Tongue (tissue), 2 donors: ENCODE results near the gene KRT33B. TPM values are rescaled to one million over a fixed set of nuclear protein-coding genes. Genes with fewer than 3 reads are reported as not detected.
A peak's percentile ranks its signal among the peaks of the same experiment; 100 is the strongest.
"Not testable (repeated sequence)": the region's sequence is repeated elsewhere in the genome, so short reads cannot be mapped to it uniquely, and the experiment has no call there.

Source experiments
- DNase-seq: peaks from one replicate; pipeline ENCODE4 v3.0.0-alpha.2; 2015
- total RNA-seq: library from RNA; depleted of rRNA; stranded (reverse); fragments of >200 nt; gene quantifications from one replicate; pipeline ENCODE4 v1.2.3, GENCODE V29; 2014

Gene KRT33B
- 0.21 TPM for total RNA-seq

DNA sequence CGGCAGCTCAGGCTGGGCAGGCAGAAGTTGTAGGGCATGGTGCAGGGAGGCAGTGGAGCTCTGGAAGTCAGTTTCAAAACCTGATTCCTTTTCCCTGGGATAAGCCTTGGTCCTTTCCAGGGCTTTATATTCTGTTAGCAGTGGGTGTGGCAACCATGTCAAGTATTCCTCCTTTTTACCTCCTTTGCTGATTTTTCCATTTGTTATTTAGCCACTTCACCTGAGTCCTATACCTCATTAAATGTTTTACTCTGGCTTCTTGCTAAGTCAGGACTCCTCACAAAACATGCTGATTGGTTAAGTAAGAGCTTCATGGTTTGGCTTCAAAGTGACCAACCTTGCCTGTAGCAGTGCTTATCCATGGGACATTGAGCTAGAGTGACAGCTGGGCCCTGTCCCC is at the start of gene KRT33B:
Gene KRT33B (minus strand): TSS at position 101 of the 400 bp plus-strand sequence. CDS start 63 bp downstream, at position 38.
- no peak for DNase-seq

DNA sequence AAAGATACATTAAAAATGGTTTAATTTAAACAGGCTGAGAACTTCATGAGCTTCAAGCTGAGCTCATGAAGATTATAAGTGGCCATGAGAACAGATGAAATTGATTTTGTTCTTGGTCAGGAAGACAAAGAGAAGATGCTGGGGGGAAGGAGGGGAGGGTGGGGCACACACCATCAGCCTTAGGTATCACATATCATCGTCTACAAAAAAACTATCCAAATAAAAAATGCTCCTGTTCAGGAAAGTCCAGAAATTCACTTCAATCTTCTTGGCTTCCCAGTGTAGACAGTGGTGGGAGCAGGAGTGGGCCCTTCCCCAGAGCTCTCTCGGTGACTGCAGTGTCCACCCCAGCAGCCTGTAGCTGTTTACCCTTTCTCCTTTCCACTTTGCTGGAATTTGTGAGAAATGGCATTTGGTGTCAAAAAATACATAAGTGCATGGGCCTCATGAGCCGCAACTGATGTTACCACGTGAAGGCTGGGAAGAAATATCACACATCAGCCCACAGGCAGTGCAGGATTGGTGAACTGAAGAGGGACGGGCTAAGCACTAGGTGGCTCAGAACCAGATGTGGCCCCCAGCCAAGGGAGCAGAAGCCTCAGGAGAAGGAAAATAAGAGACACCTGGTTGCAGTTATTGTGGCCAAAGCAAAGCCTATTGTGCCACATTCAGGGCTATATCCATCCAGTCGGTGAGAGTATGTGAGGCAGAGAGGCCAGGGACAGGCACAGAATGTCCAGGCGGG is 48.7 kb upstream of the KRT33B start:
- DNase-seq = no peak

DNA sequence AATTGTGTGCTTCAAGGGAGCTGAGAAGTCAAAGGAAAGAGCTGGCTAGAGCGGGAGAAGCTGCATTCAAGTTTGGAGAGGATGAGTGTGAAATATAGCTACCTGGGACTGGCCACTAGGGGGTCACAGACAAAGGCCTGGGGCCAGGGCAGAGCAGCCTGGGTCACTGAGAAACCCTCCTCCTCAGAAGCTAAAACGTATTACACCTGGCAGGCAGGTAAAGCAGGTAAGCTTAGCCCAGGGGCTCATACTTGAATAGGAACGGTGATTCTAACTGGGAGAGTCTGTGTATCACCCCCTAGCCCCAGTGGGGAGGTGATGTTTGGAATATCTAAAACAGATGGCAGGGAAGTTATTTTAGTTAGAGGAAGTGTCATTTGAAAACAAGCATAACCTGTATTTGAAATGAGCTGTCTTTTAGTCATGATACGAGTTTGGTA is 48.0 kb upstream of the KRT33B start:
- DNase-seq = peak; percentile 34

DNA sequence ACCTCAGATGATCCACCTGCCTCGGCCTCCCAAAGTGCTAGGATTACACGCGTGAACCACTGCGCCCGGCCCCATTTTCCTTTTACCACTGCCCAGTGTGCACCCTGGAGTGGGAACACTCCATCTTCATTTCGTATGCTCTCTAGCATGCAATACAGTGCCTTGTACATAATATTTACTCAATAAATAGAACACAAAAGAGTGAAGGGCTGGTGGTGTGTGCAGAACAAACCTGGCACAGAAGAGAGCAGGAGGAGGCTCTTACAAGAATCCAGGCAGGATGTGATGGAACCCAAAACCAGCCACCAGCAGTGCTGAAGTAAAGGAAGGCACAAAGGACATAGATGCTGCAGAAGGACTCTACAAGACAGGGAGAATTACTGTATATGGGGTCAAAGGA is 47.5 kb upstream of the KRT33B start:
- DNase-seq = no peak

DNA sequence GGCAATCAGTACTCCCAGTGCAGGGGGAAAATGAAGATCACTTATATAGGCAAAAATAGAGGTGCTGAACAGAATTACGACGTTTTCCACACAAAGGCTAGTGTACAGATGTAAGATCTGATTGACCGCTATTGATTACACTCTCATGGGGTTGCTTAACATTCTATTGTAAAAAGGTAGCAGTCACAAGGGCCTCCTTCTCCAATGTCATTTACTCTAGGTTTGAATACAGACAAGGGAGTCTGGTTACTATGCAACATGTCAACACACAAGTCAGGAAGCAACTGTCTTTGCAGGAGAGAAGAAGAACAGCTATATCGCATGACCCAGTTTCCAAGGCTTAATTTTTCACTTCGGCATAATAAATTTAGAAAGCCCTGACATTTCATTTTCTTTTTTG is 46.9 kb upstream of the KRT33B start:
- DNase-seq = peak; percentile 52

DNA sequence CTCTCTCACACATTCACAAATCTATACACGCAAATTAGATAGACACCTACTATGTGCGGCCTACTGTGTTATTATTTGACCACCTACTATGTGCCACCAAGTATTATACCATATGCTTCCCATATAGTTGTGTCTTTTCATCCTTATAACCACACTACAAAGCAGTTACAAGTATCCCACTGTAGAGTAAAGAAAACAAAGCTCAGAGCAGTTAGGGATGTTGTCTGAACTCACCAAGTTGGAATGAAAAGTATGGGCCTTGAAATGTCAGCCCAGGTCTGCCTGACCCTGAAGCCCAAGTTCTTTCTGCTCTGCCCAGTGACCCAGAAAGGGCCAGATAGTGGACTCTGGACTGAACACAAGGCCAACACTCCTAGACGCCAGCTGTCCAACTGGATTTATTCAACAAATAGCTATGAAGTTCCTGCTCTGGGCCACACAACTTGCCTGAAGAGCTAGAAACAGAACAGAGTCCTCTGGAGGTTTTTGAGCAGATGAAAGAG is 46.3 kb upstream of the KRT33B start:
- no peak for DNase-seq

DNA sequence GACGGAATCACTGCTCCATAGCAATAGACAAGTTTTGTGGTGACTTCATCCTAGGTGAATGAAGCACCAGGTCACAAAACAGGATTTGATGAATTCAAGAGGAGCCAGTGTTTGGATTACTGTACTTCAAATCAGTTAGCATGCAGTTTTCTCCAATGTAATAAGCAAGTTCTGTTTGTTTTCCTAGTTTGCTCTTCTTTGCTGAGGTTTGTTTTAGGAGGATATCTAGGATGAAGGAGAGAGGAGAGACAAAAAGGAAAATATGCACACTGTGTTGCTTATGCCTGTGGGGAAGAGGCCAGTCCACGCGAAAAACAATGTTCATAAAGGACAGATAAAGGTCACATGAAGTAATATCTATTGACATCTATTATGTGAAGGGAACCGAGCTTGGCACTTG is 45.8 kb upstream of the KRT33B start:
- no peak for DNase-seq

DNA sequence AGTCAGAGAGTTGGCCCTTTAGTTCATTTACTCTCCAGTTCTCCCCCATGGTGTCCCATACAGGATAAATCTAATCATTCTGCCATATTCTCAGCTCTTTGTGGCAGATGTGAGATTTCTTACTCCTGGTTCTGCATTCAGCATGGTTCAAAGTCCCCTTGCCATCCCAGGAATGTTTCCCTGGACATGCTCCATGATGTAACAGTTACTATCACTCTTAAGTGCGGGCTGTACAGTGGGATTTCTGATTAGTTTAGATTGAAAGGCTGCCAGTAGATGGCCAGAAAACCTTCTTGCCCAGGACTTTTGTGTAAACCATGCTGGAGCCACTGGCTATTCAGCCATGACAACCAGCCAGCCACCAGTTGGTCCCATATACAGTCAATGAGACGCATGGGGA is 44.4 kb upstream of the KRT33B start:
- DNase-seq = no peak

DNA sequence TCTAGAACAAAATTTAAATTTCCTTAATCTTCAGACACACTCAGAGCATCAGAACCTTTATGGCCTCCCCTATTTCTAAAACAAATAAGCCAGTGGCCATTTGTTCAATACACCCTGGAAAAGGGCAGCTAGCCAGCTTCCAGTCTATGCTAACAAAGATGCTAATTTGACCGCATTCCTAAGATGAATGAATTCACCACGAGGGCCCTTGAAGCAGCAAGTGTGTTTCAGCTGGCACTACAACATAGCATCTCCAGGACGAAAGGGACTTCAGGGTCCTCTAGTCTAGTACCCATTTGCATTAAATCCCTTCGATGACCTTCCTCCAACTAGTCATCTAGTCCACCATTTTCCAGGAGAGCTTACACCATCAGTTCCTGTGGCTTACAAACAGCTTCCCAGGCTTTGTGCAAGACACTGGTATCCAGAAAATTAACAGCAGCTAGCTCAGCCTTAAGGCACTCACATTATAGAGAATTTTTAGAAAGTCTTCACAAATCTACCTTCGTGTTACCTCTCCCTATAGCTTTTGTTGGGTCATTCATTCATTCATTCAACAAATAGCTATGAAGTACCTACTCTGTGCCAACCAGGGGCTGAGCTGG is 43.8 kb upstream of the KRT33B start:
- no peak for DNase-seq

DNA sequence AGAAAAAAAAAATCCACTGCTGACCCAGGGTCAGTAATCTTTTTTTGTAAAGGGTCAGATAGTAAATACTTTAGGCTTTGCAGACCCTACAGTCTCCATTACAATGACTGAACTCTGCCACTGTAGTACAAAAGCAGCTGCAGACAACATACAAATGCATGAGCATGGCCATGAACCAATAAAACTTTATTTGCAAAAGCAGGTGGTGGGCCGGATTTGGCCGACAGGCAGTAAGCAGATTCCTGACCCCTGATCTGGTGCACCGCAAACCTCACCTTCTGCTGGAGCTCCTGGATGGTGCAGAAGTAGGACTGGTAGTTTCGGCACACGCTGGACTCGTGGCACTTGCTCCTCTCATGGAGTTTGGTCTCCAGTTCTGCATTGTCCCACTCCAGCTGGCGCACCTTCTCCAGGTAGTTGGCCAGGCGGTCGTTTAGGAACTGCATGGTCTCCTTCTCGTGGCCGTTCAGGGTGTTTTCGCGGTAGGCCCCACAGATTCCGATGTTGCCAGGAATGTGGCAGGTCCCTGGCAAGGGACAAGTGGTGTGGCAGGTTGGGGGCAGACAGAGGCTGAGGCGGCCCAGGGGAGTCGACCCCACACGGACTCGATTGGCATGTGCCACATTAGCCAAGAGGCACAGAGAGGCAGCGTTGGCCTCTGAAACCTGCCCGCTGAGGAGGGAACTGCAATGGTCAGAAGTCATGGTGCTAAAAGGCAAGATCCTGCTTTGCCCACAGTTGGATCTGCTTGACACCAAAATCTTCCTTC is 41.6 kb upstream of the KRT33B start:
- DNase-seq = no peak

DNA sequence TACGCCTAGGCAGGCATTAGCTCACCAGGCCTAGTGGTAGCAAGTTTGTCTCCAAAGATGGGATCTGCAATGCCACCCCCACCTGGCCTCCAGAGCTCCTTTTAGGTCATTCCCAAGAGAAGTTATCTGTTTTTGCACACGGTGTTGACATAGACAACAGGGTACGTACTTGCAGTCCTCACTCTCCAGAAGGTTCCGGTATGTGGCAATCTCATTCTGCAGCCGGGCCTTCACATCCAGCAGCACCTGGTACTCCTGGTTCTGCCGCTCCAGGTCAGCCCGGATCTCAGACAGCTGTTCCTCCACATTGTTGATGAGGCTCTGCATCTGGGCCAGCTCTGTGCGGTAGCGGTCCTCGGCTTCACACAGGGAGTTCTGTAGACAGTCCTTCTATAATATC is 37.6 kb upstream of the KRT33B start:
- DNase-seq = no peak

DNA sequence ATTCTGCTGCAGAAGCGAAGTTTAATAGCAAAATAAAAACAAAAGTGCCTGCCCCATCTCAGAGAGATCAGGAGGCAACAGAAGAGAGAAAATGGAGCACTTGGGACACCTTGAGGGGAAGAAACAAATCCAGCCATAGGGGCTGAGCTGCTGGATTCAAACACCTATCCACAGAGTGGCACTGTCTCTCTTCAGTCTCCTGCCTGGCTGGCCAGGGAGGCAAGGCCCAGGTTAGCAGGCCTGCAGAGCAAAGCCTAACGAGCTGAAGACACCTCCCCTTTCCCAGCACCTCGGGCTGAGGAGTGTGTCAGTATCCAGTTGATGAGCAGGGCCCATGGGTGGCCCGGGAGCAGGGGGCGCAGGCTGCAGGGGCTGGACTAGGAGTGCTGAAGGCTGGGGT is 36.6 kb upstream of the KRT33B start:
- DNase-seq = no peak

DNA sequence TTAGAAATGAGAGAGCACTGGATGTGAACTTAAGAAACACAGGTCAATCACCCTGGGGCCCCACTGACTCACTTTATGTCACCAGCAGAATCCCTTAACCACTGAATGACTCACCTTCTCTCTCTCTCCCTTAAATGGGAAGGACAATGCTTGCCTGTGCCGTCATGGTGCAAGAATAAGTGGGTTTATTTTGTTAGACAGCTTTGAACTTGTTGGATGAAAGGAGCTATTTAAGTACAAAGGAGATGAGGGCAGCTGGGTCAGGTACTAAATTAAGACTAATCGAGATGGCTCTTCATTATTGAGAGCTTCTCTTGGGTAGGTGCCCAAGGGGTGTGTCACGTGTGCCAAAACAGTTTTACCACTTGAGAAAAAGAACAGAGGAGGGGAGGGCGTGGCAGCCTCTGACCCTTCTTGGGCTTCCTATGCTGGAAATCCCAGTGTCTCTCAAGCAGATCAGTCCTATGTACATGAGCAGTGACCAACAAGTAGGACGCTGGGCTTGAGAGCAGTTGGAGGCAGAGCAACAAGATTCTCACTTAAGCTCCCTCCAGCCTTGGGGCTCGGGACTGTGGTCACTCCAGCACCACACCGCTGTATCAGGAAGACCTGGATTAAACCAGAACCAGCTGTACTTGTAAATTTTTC is 34.5 kb upstream of the KRT33B start:
- DNase-seq = peak; percentile 44

DNA sequence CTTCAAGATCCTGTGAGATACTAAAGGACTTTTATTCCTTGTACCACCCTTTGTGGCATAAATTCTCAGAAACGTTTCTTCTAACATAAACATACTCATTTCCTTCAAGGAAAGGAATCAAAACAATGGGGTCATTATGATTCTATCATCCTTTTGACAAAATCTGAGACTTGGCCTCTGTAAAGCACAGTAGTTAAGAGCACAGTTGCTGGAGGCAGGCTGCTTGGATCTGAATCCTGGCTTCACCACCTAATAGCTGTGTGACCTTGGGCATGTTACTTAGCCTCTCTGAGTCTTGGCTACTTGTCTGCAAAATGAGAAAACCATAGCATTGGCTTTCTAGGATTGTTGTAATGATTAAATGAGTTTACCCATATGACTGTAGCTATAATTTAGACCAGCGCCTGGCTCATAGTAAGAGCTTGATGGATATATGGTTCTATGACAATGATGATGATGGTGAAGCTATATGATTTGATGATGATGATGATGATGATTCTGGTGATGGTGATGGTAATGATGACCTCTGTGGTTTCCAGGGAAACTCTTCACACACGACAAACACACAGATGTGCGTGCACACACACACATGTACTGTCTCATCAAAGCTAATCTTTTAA is 33.9 kb upstream of the KRT33B start:
- no peak for DNase-seq

DNA sequence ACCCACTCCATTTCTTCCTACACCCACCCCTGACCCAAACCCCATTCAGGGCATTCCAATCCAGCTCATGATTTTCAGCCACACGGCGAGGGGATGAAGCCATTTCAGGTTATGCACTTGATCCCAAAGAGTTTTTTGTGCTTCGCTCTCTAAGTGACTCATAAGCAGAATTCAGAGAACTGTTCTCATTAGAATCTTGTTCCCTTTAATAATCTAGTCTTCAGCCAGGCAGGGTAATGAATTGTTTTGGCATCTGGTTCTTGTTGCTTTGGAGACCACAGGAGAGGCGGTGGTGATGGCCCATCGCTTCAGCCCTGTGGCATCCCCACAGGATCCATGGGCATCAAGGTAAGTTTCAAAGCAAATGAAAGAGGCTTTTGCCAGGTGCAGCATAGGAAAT is 32.5 kb upstream of the KRT33B start:
- no peak for DNase-seq

DNA sequence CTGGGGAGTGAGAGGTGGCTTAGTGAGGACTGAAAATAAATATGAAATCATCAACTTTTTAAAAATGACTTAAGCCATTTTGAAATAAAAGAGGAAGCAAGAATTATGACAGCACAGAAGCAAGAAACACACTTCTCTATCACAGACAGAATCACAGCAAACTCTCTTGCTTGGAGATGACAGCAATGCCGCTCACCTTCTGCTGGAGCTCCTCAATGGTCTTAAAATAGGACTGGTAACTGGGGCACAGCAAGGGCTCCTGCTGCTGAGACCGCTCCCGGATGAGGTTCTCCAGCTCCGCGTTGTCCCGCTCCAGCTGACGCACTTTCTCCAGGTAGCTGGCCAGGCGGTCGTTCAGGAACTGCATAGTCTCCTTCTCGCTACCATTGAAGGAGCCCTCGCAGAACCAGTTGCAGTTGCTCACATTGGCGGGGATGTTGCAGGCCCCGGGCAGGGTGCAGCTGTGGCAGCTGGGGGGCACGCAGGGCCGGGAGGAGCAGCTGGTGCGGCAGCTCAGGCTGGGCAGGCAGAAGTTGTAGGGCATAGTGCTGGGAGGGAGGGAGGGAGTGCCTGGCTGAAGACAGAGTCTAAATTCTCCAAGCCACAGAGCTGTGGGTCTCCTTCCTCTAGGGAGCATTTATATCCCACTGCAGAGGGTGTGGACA is 27.5 kb upstream of the KRT33B start, which contains the start of gene KRT31:
Gene KRT31 (minus strand): TSS at position 613 of the 665 bp plus-strand sequence. CDS start 69 bp downstream, at position 544.
- DNase-seq = peak; percentile 72

DNA sequence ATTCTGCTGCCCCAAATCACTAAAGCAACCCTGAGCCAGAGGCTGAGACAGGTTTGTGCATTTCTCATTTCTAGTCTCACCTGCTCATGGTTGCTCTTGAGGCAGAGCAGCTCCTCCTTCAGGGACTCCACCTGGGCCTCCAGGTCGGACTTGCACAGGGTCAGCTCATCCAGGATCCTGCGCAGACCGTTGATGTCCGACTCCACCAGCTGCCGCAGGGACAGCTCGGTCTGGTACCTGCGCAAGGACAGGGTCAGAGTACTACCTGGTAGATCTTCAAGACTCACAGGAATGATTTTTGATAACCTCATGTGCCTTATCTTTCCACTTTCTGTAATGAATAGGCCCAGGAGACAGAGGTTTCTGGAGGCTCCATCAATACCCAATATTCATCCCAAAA is 26.7 kb upstream of the KRT33B start:
- no peak for DNase-seq

DNA sequence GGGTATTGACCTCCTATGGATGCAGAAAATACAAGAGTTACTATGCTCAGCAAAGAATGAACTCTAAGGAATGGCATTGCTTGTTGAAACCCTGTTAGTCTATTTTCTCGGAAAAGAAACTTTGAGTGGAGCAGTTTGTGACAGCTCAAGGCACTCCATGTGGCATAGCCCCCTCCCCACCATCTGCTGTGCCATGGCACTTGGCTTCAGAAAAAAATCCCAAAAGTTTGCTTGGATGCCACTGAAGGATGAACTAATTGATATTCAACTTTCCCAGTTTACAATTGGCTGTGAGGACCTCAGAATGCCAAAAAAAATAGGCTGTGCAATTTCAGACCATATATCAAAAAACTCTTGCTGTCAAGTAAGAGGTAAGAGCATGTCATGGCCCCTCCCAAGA is 26.0 kb upstream of the KRT33B start:
- DNase-seq = no peak

DNA sequence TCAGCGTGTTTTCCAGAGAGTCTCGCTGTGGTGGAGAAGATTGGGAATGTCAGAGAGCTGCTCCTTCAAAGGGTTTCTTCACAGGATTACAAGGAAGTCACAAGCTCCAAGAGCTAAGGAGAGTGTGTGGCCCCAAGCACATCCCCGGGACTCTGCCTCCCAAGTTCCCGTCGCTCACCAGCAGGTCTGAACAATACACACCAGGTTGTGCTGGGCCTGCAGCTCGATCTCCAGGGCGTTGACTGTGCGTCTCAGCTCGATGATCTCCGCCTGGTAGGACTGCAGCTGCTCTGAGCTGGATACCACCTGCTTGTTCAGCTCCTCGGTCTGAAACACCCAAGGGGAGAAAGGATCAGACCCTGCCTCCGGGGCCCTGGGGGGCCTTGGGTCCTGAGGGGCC is 25.4 kb upstream of the KRT33B start:
- not testable (repeated sequence) for DNase-seq

DNA sequence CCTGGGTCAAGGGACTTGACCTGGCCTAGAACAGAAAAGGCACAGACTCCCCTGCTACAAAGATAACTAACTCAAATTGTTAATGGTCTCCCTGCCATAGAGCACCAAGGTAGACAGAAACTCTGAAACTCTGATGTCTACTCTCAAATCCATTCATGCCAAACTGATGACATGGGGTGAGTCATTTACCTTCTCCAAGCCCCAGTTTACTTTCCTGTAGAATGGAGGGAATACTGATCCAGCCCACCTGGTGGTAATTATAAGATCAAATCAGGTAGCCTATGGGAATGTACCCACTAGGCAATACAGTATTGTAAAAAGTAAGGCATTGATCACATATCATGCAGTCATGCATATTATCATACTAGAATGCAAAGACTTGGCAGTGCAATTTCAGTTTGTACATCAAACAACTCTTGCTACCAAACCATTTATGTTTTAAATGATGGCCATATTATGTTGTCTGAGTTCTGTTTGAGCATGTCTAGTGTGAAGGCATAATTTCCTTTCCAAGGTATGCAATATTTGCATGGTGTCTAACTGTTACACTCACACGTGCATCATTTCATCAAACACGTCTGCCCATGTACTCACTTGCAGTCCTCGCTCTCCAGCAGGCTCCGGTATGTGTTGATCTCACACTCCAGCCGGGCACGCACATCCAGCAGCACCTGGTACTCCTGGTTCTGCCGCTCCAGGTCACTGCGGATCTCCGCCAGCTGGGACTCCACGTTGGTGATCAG is 24.8 kb upstream of the KRT33B start:
- DNase-seq = no peak

DNA sequence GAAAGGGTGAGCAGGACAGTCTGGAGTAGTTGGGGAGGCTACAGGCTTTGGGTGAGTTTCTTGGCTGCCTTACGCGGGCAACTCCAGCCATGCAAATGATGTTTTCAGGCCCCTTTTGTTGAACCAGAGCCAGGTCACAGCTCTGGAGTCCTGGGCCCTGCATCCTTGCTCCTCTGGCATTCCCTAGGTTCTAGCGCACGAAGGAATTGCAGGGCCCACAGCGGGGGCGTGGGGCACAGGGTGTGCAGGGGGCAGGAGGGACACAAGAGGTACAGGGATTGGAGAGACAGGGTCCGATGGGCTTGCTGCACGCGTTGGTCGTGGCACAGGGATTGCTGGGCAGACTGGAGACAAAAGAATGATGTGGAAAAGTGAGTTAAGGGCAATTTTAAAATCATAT is 24.2 kb upstream of the KRT33B start:
- DNase-seq = no peak
